Activated T-helper 2 cell treated with anti-CD3 and anti-CD28 coated beads, Interferon-gamma antibody, Interleukin-2, Interleukin-4, amounts not matched to agents 10 μg/mL and 5 μg/mL and 100 μg/mL, durations not matched to agents 14 hours and 24 hours and 36 hours (primary cell): ENCODE data around the gene RAP2A. TPM values are rescaled to one million over a fixed set of nuclear protein-coding genes. Genes with fewer than 3 reads are reported as not detected.

Experiments used
- DNase-seq: peaks from one replicate; pipeline ENCODE4 v3.0.0; 2021; ENCODE audit warnings: low spot score
- H3K27ac Mint-ChIP-seq: one replicate; pipeline ENCODE4 v1.8.0; 2021; ENCODE audit warnings: mixed read lengths
- H3K27me3 Mint-ChIP-seq: one replicate; pipeline ENCODE4 v1.8.0; 2021; ENCODE audit warnings: low read depth, mixed read lengths
- H3K36me3 Mint-ChIP-seq: one replicate; pipeline ENCODE4 v1.8.0; 2021; ENCODE audit warnings: low read depth, mixed read lengths
- H3K4me1 Mint-ChIP-seq: one replicate; pipeline ENCODE4 v1.8.0; 2021; ENCODE audit warnings: low read depth, mixed read lengths
- H3K4me3 Mint-ChIP-seq: one replicate; pipeline ENCODE4 v1.8.0; 2021; ENCODE audit warnings: low read depth, mild to moderate bottlenecking, moderate library complexity, mixed read lengths
- H3K9me3 Mint-ChIP-seq: one replicate; pipeline ENCODE4 v1.8.0; 2021; ENCODE audit warnings: mixed read lengths
- intact Hi-C: fragments of 100-400 bp; cut with micrococcal nuclease; formaldehyde crosslinking; loops from one replicate; pipeline ENCODE4 v1.15.1; 2023
- total RNA-seq: library from RNA; stranded (reverse); gene quantifications from 2 replicates; pipeline ENCODE4 v1.2.3, GENCODE V29; 2022

The RAP2A gene
- total RNA-seq, 1 donor from 2014 or later = 27.1 TPM

GRCh38 chr13:97401421-97401820 is 32.5 kb upstream of the RAP2A start:
- no peak for DNase-seq
- no peak overlapping the region for H3K4me3 Mint-ChIP-seq
- peaks cover 9% of the 10 kb centered on the region for H3K27me3 Mint-ChIP-seq
- no peaks in the 10 kb centered on the region for H3K36me3 Mint-ChIP-seq
- H3K9me3 Mint-ChIP-seq = no peaks in the 10 kb centered on the region
- no peak overlapping the region for H3K27ac Mint-ChIP-seq
- H3K4me1 Mint-ChIP-seq = no peaks in the 10 kb centered on the region
- intact Hi-C loops = no loop called here

- no peak for DNase-seq
- no peaks in the 10 kb centered on the region for H3K4me1 Mint-ChIP-seq
- peaks cover 18% of the 10 kb centered on the region for H3K27me3 Mint-ChIP-seq
- no peak overlapping the region for H3K27ac Mint-ChIP-seq
- H3K4me3 Mint-ChIP-seq = no peak overlapping the region
- no peaks in the 10 kb centered on the region for H3K9me3 Mint-ChIP-seq
- intact Hi-C loops = no loop called here
- no peaks in the 10 kb centered on the region for H3K36me3 Mint-ChIP-seq
Observed at GRCh38 chr13:97403893-97404750, 29.8 kb upstream of the RAP2A start.

DNA sequence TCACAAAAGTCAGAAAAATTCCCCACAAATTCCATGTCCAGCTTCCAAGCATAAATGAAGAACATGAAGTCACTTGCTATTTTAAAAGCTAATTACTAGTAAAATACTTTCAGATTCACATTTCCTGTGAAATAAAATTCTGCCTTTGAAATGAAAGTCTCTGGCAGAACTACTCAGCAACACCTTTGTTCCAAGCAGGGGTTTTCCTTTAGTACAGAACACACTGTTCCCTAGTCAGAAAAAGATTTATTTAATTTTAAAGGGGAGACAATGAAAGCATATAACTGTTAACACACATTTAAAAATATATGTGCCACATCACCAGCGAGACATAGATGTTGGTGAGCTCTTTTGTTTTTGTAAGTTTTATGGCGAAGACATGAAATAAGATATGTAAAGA is 26.4 kb upstream of the RAP2A start:
- H3K4me3 Mint-ChIP-seq = no peak overlapping the region
- DNase-seq = no peak
- H3K4me1 Mint-ChIP-seq = no peaks in the 10 kb centered on the region
- intact Hi-C loops = no loop called here
- H3K36me3 Mint-ChIP-seq = no peaks in the 10 kb centered on the region
- no peaks in the 10 kb centered on the region for H3K9me3 Mint-ChIP-seq
- peaks cover 18% of the 10 kb centered on the region for H3K27me3 Mint-ChIP-seq
- no peak overlapping the region for H3K27ac Mint-ChIP-seq

DNA sequence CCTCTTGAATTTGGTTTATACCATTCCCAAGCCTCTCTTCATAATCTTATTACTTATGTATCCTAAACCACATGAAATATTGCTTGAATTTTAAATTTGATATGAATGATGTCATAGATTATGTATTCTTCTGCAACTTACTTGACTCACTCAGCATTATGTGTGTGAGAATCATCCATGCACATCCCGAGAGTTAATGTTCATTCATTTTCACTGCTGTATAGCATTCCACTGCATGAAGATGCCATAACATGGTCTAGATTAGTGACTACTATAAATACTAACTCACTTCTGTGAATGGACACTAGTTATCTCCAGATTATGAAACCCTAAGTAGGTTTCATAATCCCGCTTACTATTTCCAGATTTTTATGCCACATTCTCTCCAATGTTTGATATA is 25.0 kb upstream of the RAP2A start:
- H3K36me3 Mint-ChIP-seq = no peaks in the 10 kb centered on the region
- DNase-seq = no peak
- peaks cover 18% of the 10 kb centered on the region for H3K27me3 Mint-ChIP-seq
- no peaks in the 10 kb centered on the region for H3K9me3 Mint-ChIP-seq
- H3K27ac Mint-ChIP-seq = no peak overlapping the region
- intact Hi-C loops = no loop called here
- no peak overlapping the region for H3K4me3 Mint-ChIP-seq
- H3K4me1 Mint-ChIP-seq = no peaks in the 10 kb centered on the region

DNA sequence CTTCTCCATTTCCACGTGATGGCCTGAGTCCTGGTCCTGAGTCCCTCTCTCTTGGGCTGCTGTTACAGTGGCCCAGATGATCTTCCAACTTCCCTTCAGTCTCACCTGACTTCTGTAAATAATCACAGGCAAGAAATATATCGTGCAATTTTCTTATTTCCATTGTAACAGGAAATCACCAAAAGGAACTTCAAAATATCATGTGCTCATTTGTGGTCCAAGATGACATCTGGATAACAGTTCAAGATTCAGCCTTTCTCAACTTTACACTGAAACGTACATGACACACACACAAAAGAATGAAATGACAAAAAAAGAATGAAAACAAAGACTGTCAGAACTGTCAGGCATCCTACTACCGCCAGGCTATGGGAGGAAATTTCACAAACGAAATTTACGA is 22.0 kb upstream of the RAP2A start:
- Mint-ChIP-seq H3K27me3 (peaks cover 14% of the 10 kb centered on the region), H3K9me3 (no peaks in the 10 kb centered on the region)
- intact Hi-C loops = no loop called here

DNA sequence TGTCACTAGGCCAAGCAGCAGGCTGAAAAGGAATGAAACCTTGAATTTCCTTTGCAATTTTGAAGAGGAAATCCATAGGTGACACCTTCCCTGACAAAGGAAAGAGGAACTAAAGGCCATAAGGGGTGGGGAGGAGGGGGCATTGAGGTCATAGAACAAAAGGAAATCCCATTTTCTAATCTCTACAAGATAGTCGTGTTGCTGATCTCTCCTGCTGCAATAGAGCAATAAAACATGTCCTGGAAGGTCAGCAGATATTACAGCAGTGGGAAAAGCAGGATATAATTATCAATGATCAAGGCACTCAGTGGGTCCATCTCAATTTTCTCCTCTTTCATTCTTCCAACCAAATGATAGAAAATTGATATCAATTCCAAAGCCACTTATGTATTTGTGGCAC is 20.3 kb upstream of the RAP2A start:
- H3K4me3 Mint-ChIP-seq = no peak overlapping the region
- H3K27ac Mint-ChIP-seq = no peak overlapping the region

More for the DNA sequence above, 22.0 kb upstream of the RAP2A start:
- no peak for DNase-seq
- H3K27ac Mint-ChIP-seq = no peak overlapping the region
- no peak overlapping the region for H3K4me3 Mint-ChIP-seq
- H3K36me3 Mint-ChIP-seq = no peaks in the 10 kb centered on the region
- no peaks in the 10 kb centered on the region for H3K4me1 Mint-ChIP-seq

DNA sequence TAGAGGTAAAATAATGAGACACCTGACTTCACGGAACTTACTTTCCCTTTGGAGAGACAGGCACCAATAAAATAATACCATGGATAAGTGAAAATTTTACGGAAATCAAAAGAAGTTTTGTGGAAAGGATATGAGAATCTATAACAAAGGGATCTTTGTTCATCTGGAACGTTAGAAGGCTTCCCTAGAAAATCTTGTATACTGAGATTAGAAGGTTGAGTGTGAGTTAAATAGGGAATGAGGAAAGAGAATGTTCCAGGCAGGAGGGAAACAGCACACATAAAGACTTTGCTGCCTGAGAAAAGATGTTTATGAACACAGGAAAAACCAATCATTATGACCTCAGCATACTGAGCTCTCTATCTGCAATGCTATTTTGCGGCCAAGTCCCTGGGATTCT is 19.6 kb upstream of the RAP2A start:
- Mint-ChIP-seq H3K4me1 (no peaks in the 10 kb centered on the region), H3K27me3 (peaks cover 5% of the 10 kb centered on the region), H3K36me3 (no peaks in the 10 kb centered on the region), H3K27ac (no peak overlapping the region), H3K4me3 (no peak overlapping the region), H3K9me3 (no peaks in the 10 kb centered on the region)
- DNase-seq = no peak
- intact Hi-C loops = no loop called here

More for the DNA sequence above, 20.3 kb upstream of the RAP2A start:
- no peak for DNase-seq
- H3K4me1 Mint-ChIP-seq = no peaks in the 10 kb centered on the region
- intact Hi-C loops = no loop called here
- H3K9me3 Mint-ChIP-seq = no peaks in the 10 kb centered on the region
- peaks cover 11% of the 10 kb centered on the region for H3K27me3 Mint-ChIP-seq
- no peaks in the 10 kb centered on the region for H3K36me3 Mint-ChIP-seq

GRCh38 chr13:97417698-97418097 is 16.3 kb upstream of the RAP2A start:
- Mint-ChIP-seq H3K36me3 (no peaks in the 10 kb centered on the region), H3K4me1 (no peaks in the 10 kb centered on the region), H3K27ac (no peak overlapping the region), H3K4me3 (no peak overlapping the region), H3K9me3 (no peaks in the 10 kb centered on the region), H3K27me3 (peaks cover 8% of the 10 kb centered on the region)
- no peak for DNase-seq
- intact Hi-C loops = no loop called here

DNA sequence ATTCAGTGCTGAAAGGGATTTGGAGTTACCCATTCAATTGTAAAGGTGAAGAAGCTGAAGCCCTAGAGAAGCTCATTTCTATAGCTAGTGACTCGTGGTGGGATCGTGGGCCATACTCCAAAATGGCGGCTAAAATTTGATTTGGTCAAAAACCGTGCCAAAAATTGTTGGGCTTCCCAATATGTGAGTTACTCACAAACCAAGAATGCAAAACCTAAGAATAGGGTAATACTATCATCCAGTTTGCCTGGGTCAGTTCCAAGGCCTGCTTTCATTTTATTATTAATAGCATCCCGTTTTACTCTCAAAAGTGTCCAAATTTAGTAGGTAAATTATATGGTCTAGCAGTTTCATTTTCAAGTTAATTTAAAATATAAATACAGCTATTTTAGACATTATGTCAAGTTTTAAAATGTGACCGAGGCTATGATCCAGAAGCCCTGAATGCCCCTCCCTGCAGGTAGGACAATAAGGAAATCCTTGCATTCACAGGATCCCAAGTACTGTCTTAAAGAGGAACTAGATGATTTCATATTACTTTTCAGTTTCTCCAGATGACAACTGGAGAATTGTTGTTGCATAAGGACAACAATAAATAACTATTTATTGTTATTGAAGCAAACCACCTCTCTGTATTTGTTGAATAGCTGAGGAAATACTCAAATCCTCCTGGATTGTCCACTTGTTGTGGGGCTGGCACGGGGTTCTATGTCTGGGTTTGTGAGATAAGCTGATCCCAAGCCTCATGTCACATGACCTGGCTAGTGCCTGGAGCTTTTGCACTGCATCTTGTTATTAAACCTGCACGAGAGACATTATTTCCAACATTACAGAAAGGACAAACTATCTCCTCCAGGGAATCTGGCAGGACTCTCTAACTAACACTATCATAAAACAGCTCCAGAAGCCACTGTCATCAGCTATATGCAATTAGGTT is 11.6 kb upstream of the RAP2A start:
- no peaks in the 10 kb centered on the region for H3K9me3 Mint-ChIP-seq
- H3K4me1 Mint-ChIP-seq = no peaks in the 10 kb centered on the region
- no peak overlapping the region for H3K4me3 Mint-ChIP-seq
- DNase-seq = no peak
- intact Hi-C loops = no loop called here
- H3K27me3 Mint-ChIP-seq = peaks cover 20% of the 10 kb centered on the region
- no peak overlapping the region for H3K27ac Mint-ChIP-seq
- H3K36me3 Mint-ChIP-seq = no peaks in the 10 kb centered on the region

DNA sequence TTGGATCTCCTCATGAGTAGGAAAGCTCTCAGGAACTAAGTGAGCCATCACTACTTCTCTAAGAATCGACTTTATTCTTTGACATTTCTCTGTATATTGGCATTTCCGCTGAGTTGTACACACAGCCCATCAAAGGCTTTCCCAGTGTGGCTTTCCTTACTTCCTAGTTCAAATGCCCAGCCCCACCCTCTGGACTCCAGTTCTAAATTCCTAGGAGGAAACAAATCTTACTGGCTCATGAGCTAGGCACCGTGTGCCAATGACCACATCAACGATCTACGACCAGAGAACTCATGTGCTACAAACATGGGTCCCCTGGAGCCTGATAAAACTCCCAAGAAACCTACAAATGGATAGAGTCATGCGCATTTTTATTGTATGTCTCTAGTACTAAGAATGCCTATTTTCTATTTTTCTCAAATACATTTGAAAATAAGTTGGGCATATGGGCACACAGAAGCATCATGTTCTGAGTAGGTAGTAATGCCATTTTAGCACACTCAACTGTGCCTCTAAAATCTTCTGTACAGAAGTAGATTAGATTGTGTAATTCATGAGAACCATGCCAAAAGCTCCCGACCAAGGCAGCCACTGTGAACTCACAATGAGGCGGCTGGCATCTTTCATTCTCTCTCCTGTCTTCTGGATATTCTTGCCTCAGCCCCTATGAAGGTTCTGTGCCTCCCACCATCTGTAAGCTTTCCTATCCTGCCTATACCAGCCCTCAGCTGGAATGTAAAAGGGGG is 10.5 kb upstream of the RAP2A start:
- H3K4me3 Mint-ChIP-seq = no peak overlapping the region
- no peaks in the 10 kb centered on the region for H3K9me3 Mint-ChIP-seq
- no peak overlapping the region for H3K27ac Mint-ChIP-seq
- H3K36me3 Mint-ChIP-seq = no peaks in the 10 kb centered on the region
- DNase-seq = no peak
- no peaks in the 10 kb centered on the region for H3K4me1 Mint-ChIP-seq
- H3K27me3 Mint-ChIP-seq = peaks cover 25% of the 10 kb centered on the region
- intact Hi-C loops = no loop called here

DNA sequence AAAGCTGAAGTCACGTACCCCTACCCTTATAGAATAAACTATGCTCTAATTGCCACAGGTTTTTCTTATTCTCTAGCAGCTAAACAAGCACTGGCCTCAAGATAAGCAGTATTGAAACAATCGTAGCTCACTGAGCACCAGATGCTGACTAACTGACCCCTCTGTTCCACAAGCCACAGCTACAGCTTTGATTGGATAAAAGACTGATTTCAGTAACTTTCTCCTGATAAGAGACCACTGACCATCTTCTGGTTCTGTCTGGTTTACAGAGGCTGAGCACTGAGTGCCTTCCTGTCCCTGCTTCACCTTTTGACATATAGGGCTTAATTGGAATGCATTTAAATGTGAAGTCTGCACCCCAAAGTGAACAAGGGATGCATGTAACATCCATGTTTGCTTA is 8.4 kb upstream of the RAP2A start:
- Mint-ChIP-seq H3K4me3 (no peak overlapping the region), H3K4me1 (peaks cover 1% of the 10 kb centered on the region), H3K27ac (no peak overlapping the region), H3K27me3 (peaks cover 34% of the 10 kb centered on the region), H3K36me3 (no peaks in the 10 kb centered on the region), H3K9me3 (no peaks in the 10 kb centered on the region)
- no peak for DNase-seq
- intact Hi-C loops = no loop called here

GRCh38 chr13:97426695-97427094 is 7.3 kb upstream of the RAP2A start:
- Mint-ChIP-seq H3K4me1 (peaks cover 9% of the 10 kb centered on the region), H3K4me3 (no peak overlapping the region), H3K36me3 (no peaks in the 10 kb centered on the region), H3K9me3 (no peaks in the 10 kb centered on the region), H3K27ac (no peak overlapping the region), H3K27me3 (peaks cover 31% of the 10 kb centered on the region)
- DNase-seq = no peak
- intact Hi-C loops = no loop called here
